CD4-positive, alpha-beta T cell (primary cell): Measurements from ENCODE around the gene ANXA6. TPM values are rescaled to one million over a fixed set of nuclear protein-coding genes. Genes with fewer than 3 reads are reported as not detected.

ENCODE experiments used
- ATAC-seq: fragments of 200-7000 bp; cut with Tn5 transposase; one replicate; pipeline ENCODE4 v1.10.0; 2022; ENCODE audit warnings: mild to moderate bottlenecking; ENCODE audit not compliant: poor library complexity
- CTCF ChIA-PET: fragments of 350-600 bp; sonication (Branson Sonifier 250); formaldehyde crosslinking; loops from one replicate; lab custom pipeline; 2021; ENCODE audit warnings: antibody characterized with exemption, inconsistent platforms; lab: Charles Lee
- POLR2A ChIA-PET: fragments of 350-600 bp; sonication (Branson Sonifier 250); formaldehyde crosslinking; loops from one replicate; lab custom pipeline; 2021; ENCODE audit warnings: antibody characterized with exemption, inconsistent platforms; lab: Charles Lee
- DNase-seq, 14 experiments: peaks; one replicate each; pipeline ENCODE4 v3.0.0-alpha.2; 2013 to 2020; ENCODE audit warnings: mixed read lengths in 2 of 14
- H3K27ac ChIP-seq, 2 donors: one replicate each; pipeline versions ENCODE4 v1.5.1 to v1.7.0; 2013; ENCODE audit warnings: low read length in 2 of 2, low read depth in 1 of 2, mild to moderate bottlenecking in 1 of 2
- H3K27me3 ChIP-seq, 2 experiments: 1 replicate in 1 of 2; 2 replicates in 1 of 2; pipeline versions ENCODE4 v1.6.1 to v1.7.0; 2013; ENCODE audit warnings: low read length in 2 of 2, control low read depth in 1 of 2, mild to moderate bottlenecking in 1 of 2, moderate library complexity in 1 of 2; ENCODE audit not compliant: insufficient read depth in 2 of 2, control insufficient read depth in 1 of 2
- H3K36me3 ChIP-seq: one replicate; pipeline ENCODE4 v1.6.1; 2013; ENCODE audit warnings: low read length, control low read depth; ENCODE audit not compliant: insufficient read depth
- H3K4me1 ChIP-seq: one replicate; pipeline ENCODE4 v1.6.1; 2013; ENCODE audit warnings: low read length, control low read depth; ENCODE audit not compliant: insufficient read depth
- H3K4me3 ChIP-seq: one replicate; pipeline ENCODE4 v1.5.1; 2013; ENCODE audit warnings: mild to moderate bottlenecking, low read length, moderate library complexity
- H3K9me3 ChIP-seq, 2 experiments: 1 replicate in 1 of 2; 2 replicates in 1 of 2; pipeline versions ENCODE4 v1.6.1 to v1.7.0; 2013; ENCODE audit warnings: low read length in 2 of 2, mild to moderate bottlenecking in 2 of 2, control low read depth in 1 of 2, moderate library complexity in 1 of 2; ENCODE audit not compliant: control insufficient read depth in 1 of 2, insufficient read depth in 1 of 2
- H3K27ac Mint-ChIP-seq: one replicate; pipeline ENCODE4 v1.8.0; 2020; ENCODE audit warnings: mixed read lengths
- H3K27me3 Mint-ChIP-seq: one replicate; pipeline ENCODE4 v1.8.0; 2021; ENCODE audit warnings: mixed read lengths
- H3K36me3 Mint-ChIP-seq: one replicate; pipeline ENCODE4 v1.8.0; 2021; ENCODE audit warnings: low read depth, mixed read lengths
- H3K4me1 Mint-ChIP-seq: one replicate; pipeline ENCODE4 v1.8.0; 2021; ENCODE audit warnings: low read depth, mixed read lengths
- H3K4me3 Mint-ChIP-seq: one replicate; pipeline ENCODE4 v1.8.0; 2020; ENCODE audit warnings: mild to moderate bottlenecking, mixed read lengths
- H3K9me3 Mint-ChIP-seq: one replicate; pipeline ENCODE4 v1.8.0; 2020; ENCODE audit warnings: mixed read lengths
- intact Hi-C, 2 experiments: fragments of 100-400 bp; cut with DNase I in 1 of 2; cut with micrococcal nuclease in 1 of 2; formaldehyde crosslinking; loops; one replicate each; pipeline versions ENCODE4 v1.15.1 to v1.9.0; 2023 to 2025; cut with DNase I, micrococcal nuclease
- total RNA-seq, 174 experiments: library from RNA in 2 of 174; stranded (reverse) in 2 of 174; gene quantifications; one replicate each; pipeline ENCODE4 v1.2.3 and lab custom pipeline; 2021 to 2026
- TF ChIP-seq, protein P1 (sequence below): fragments of 200-600 bp; IDR thresholded peaks from one replicate; pipeline ENCODE4 v1.8.0; 2022; ENCODE audit warnings: antibody characterized with exemption, mild to moderate bottlenecking

Gene ANXA6
- total RNA-seq, 2 experiments from 2014 or later = 108 to 130 TPM

DNA sequence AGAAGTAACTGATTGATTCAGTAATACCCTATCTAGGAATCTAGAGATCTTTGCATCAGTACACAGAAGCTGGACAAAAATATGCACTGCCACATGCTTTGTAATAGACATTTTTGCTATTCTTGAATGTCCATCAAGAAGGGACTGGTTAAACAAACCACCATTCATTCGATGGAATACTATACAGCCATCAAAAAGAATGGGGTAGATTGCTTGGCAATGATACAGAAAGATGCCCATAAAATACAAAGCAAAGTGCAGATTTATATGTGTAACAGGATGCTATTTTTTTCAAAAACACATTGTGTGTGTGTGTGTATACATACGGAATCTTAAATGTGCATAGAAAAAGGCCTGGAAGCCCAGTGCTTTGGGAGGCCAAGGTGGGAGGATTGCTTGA, 84.3 kb downstream of the ANXA6 start:
- H3K36me3 ChIP-seq = peaks cover 70% of the 10 kb centered on the region
- CTCF ChIA-PET = interaction anchor here (1.2 kb wide), 1 partner anchor 53 kb away, joined by 3 read pairs; no protein-coding TSS in a partner anchor
- intact Hi-C loops = no loop called here

DNA sequence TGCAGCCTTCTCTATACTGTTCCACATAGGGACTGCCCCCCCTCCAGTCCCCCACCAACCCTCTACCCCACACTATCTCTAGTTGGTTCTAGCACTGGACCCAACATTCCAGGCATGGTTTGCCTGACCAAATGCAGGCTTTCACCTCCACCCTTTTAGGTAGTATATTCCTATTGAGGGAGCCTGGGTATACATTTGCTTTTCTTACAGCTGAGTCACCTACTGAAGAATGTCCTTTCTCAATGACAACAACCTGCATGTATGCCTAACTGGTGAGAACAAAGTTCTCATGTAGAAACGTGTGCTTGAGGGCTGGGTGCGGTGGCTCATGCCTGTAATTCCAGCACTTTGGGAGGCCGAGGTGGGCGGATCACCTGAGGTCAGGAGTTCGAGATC, 85.0 kb downstream of the ANXA6 start:
- Mint-ChIP-seq H3K27ac (peak overlapping the region; percentile 70), H3K4me1 (peaks cover 80% of the 10 kb centered on the region), H3K9me3 (no peaks in the 10 kb centered on the region), H3K4me3 (peak overlapping the region; percentile 34), H3K36me3 (peaks cover 68% of the 10 kb centered on the region), H3K27me3 (no peaks in the 10 kb centered on the region)
- Histone ChIP-seq H3K27me3 (no peaks in the 10 kb centered on the region), H3K9me3 (no peaks in the 10 kb centered on the region), H3K27ac (no peak overlapping the region), H3K36me3 (peaks cover 72% of the 10 kb centered on the region), H3K4me1 (peaks cover 80% of the 10 kb centered on the region), H3K4me3 (no peak overlapping the region)
- TF ChIP-seq, protein P1, sequence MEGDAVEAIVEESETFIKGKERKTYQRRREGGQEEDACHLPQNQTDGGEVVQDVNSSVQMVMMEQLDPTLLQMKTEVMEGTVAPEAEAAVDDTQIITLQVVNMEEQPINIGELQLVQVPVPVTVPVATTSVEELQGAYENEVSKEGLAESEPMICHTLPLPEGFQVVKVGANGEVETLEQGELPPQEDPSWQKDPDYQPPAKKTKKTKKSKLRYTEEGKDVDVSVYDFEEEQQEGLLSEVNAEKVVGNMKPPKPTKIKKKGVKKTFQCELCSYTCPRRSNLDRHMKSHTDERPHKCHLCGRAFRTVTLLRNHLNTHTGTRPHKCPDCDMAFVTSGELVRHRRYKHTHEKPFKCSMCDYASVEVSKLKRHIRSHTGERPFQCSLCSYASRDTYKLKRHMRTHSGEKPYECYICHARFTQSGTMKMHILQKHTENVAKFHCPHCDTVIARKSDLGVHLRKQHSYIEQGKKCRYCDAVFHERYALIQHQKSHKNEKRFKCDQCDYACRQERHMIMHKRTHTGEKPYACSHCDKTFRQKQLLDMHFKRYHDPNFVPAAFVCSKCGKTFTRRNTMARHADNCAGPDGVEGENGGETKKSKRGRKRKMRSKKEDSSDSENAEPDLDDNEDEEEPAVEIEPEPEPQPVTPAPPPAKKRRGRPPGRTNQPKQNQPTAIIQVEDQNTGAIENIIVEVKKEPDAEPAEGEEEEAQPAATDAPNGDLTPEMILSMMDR = no peak
- ChIA-PET POLR2A (interaction anchor here (0.5 to 1.9 kb wide), 4 partner anchors 9 to 54 kb away, joined by 3 to 5 read pairs (median 3); partner anchors contain the start of gene TNIP1), CTCF (interaction anchor here (2.3 kb wide), 1 partner anchor 42 kb away, joined by 11 read pairs; no protein-coding TSS in a partner anchor)
- DNase-seq (no peak), ATAC-seq (no peak)
- intact Hi-C loops = no loop called here

More for the DNA sequence above, 84.3 kb downstream of the ANXA6 start:
- H3K27ac ChIP-seq = no peak overlapping the region
- no peak overlapping the region for H3K4me3 ChIP-seq
- H3K27ac Mint-ChIP-seq = no peak overlapping the region
- no peaks in the 10 kb centered on the region for H3K27me3 ChIP-seq
- ATAC-seq (no peak), DNase-seq (no peak)
- peaks cover 80% of the 10 kb centered on the region for H3K4me1 Mint-ChIP-seq
- no peaks in the 10 kb centered on the region for H3K9me3 ChIP-seq
- TF ChIP-seq, protein P1 = no peak
- H3K4me3 Mint-ChIP-seq = no peak overlapping the region
- POLR2A ChIA-PET = interaction anchor here (0.7 to 1.9 kb wide), 2 partner anchors 8 to 53 kb away, joined by 3 to 5 read pairs; partner anchors contain the start of gene TNIP1
- peaks cover 69% of the 10 kb centered on the region for H3K36me3 Mint-ChIP-seq
- no peaks in the 10 kb centered on the region for H3K27me3 Mint-ChIP-seq
- H3K9me3 Mint-ChIP-seq = no peaks in the 10 kb centered on the region
- peaks cover 80% of the 10 kb centered on the region for H3K4me1 ChIP-seq

DNA sequence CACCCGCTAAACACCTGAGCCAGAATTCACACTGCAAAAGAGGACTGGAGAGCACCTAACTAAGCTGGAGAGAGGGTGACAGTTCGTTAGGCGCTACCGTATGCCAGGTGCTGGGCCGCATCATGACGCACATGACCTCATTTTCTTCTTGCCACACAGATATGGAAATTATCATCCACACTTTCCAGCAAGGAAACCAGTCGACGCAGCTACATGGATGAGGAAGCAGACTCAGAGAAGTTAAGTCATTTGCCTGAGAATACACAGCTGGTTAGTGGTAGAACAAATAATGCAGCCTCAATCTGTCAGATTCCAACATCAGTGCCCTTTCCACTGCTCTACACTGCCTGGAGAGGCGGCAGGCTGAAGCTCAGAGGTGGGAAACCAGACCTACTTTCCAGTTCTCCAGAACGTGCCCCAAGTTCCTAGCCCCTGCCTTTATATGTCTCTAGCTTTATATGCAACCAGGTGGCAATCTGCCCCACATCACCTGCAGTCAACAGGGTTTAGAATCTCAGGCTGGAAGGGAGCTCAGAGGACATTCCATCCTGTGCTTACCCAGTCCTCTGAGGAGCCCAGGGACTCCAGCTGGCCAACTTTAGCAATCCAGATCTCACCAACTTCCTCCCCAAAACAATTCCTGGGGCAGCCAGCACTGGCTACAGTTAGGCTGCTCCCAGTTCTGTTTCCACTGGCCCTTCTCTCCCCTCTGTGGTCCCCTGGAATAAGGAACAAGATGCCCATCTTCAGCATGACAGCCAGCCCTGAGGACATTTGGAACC, 85.5 kb downstream of the ANXA6 start:
- CTCF ChIA-PET = interaction anchor here (2.3 kb wide), 1 partner anchor 43 kb away, joined by 11 read pairs; no protein-coding TSS in a partner anchor
- H3K36me3 Mint-ChIP-seq = peaks cover 68% of the 10 kb centered on the region

More for the DNA sequence above, 85.5 kb downstream of the ANXA6 start:
- POLR2A ChIA-PET = interaction anchor here (0.5 to 1.9 kb wide), 5 partner anchors 8 to 53 kb away, joined by 3 to 5 read pairs (median 3); partner anchors contain the start of gene TNIP1
- no peaks in the 10 kb centered on the region for H3K27me3 Mint-ChIP-seq
- H3K9me3 ChIP-seq = no peaks in the 10 kb centered on the region
- ATAC-seq (no peak), DNase-seq (no peak)
- intact Hi-C loops = no loop called here
- peaks cover 72% of the 10 kb centered on the region for H3K36me3 ChIP-seq
- peak overlapping the region; percentile 70 for H3K27ac Mint-ChIP-seq
- H3K4me3 Mint-ChIP-seq = peak overlapping the region; percentile 34
- TF ChIP-seq, protein P1 = no peak
- H3K4me1 ChIP-seq = peaks cover 80% of the 10 kb centered on the region
- no peak overlapping the region for H3K4me3 ChIP-seq
- peaks cover 79% of the 10 kb centered on the region for H3K4me1 Mint-ChIP-seq
- H3K27ac ChIP-seq = no peak overlapping the region
- H3K9me3 Mint-ChIP-seq = no peaks in the 10 kb centered on the region
- H3K27me3 ChIP-seq = no peaks in the 10 kb centered on the region
